Activated CD4-positive, alpha-beta T cell treated with anti-CD3 and anti-CD28 coated beads, Interleukin-2, amount 10 ng/mL, durations not matched to agents 24 days and 14 days (primary cell): ENCODE data around the gene IL1RAPL2. TPM values are rescaled to one million over a fixed set of nuclear protein-coding genes. Genes with fewer than 3 reads are reported as not detected.

ENCODE experiments used
- DNase-seq: peaks from one replicate; pipeline ENCODE4 v3.0.0; 2022
- H3K27ac Mint-ChIP-seq: one replicate; pipeline ENCODE4 v1.8.0; 2022; ENCODE audit warnings: mild to moderate bottlenecking, mixed read lengths
- H3K27me3 Mint-ChIP-seq: one replicate; pipeline ENCODE4 v1.8.0; 2022; ENCODE audit warnings: mixed read lengths
- H3K36me3 Mint-ChIP-seq: one replicate; pipeline ENCODE4 v1.8.0; 2022; ENCODE audit warnings: low read depth, mild to moderate bottlenecking, mixed read lengths
- H3K4me1 Mint-ChIP-seq: one replicate; pipeline ENCODE4 v1.8.0; 2021; ENCODE audit warnings: mixed read lengths
- H3K4me3 Mint-ChIP-seq: one replicate; pipeline ENCODE4 v1.8.0; 2022; ENCODE audit warnings: mild to moderate bottlenecking, moderate library complexity, mixed read lengths
- H3K9me3 Mint-ChIP-seq: one replicate; pipeline ENCODE4 v1.8.0; 2021; ENCODE audit warnings: mixed read lengths
- intact Hi-C: fragments of 100-400 bp; cut with micrococcal nuclease; formaldehyde crosslinking; loops from one replicate; pipeline ENCODE4 v1.15.1; 2023
- total RNA-seq: library from RNA; stranded (reverse); gene quantifications from 2 replicates; pipeline ENCODE4 v1.2.3, GENCODE V29; 2022

IL1RAPL2 gene
- total RNA-seq, 1 donor from 2014 or later: not detected

GRCh38 chrX:105483011-105483410, 917.0 kb downstream of the IL1RAPL2 start:
- Mint-ChIP-seq H3K36me3 (no peaks in the 10 kb centered on the region), H3K27ac (no peak overlapping the region), H3K4me3 (no peak overlapping the region), H3K27me3 (no peaks in the 10 kb centered on the region), H3K9me3 (peaks cover 4% of the 10 kb centered on the region), H3K4me1 (no peaks in the 10 kb centered on the region)
- DNase-seq: no peak
- intact Hi-C loops: no loop called here

GRCh38 chrX:105488716-105489115, 922.7 kb downstream of the IL1RAPL2 start:
- no peaks in the 10 kb centered on the region for H3K27me3 Mint-ChIP-seq
- no peaks in the 10 kb centered on the region for H3K4me1 Mint-ChIP-seq
- H3K4me3 Mint-ChIP-seq: no peak overlapping the region
- H3K9me3 Mint-ChIP-seq: no peaks in the 10 kb centered on the region
- no peak for DNase-seq
- intact Hi-C loops: no loop called here
- no peak overlapping the region for H3K27ac Mint-ChIP-seq
- H3K36me3 Mint-ChIP-seq: no peaks in the 10 kb centered on the region

- Mint-ChIP-seq H3K4me3 (no peak overlapping the region), H3K4me1 (no peaks in the 10 kb centered on the region), H3K27me3 (no peaks in the 10 kb centered on the region), H3K36me3 (no peaks in the 10 kb centered on the region), H3K9me3 (no peaks in the 10 kb centered on the region), H3K27ac (no peak overlapping the region)
- DNase-seq: no peak
- intact Hi-C loops: no loop called here
Observed at GRCh38 chrX:105495376-105495775, 929.4 kb downstream of the IL1RAPL2 start.

GRCh38 chrX:105502336-105502735, 936.3 kb downstream of the IL1RAPL2 start:
- H3K27me3 Mint-ChIP-seq: no peaks in the 10 kb centered on the region
- no peak for DNase-seq
- no peaks in the 10 kb centered on the region for H3K36me3 Mint-ChIP-seq
- no peak overlapping the region for H3K27ac Mint-ChIP-seq
- H3K9me3 Mint-ChIP-seq: no peaks in the 10 kb centered on the region
- intact Hi-C loops: no loop called here
- no peak overlapping the region for H3K4me3 Mint-ChIP-seq
- H3K4me1 Mint-ChIP-seq: no peaks in the 10 kb centered on the region

DNA sequence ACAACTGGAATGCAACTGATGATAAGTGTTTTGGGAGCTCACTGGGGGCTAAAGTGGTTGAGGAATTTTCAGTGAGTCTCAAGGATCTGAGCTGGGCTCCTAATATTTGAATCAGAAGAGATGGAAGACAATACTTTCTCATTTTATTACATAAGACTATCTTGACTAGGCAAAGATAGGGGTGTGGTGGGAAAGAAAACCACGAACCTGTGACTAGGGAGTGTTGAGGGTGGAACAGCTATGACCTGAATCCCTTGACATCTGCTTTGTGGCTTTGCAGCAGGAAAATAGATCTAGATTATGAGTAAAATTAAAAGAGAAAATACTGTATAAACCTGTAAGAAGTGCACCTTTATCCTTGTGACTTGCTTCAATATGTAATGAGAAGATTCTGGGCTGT, 949.6 kb downstream of the IL1RAPL2 start:
- H3K9me3 Mint-ChIP-seq: peaks cover 4% of the 10 kb centered on the region
- intact Hi-C loops: no loop called here
- no peak for DNase-seq
- no peaks in the 10 kb centered on the region for H3K36me3 Mint-ChIP-seq
- H3K4me1 Mint-ChIP-seq: no peaks in the 10 kb centered on the region
- H3K4me3 Mint-ChIP-seq: no peak overlapping the region
- H3K27ac Mint-ChIP-seq: no peak overlapping the region
- H3K27me3 Mint-ChIP-seq: no peaks in the 10 kb centered on the region

DNA sequence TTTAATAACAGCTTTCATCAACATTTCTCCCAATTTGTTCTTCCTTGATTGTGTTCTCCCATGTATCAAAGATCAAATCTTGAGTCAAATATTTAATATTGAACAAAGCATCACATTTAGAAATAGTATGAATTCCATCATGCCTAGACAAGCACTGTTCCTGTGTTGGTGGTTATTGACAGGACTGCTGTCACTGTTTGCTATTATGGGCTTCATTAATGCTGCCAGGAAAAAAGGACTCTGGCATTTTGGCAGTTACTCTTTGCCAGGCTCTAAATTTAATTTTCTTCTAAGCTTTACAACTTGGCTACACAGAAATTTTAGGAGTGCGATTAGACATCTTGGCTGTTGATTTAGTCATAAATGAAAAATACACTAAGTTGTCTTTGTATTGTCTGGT, 960.4 kb downstream of the IL1RAPL2 start:
- no peak for DNase-seq
- Mint-ChIP-seq H3K36me3 (no peaks in the 10 kb centered on the region), H3K4me1 (no peaks in the 10 kb centered on the region), H3K27ac (no peak overlapping the region), H3K9me3 (no peaks in the 10 kb centered on the region), H3K27me3 (no peaks in the 10 kb centered on the region), H3K4me3 (no peak overlapping the region)
- intact Hi-C loops: no loop called here

- intact Hi-C loops: no loop called here
- Mint-ChIP-seq H3K4me1 (no peaks in the 10 kb centered on the region), H3K27me3 (no peaks in the 10 kb centered on the region)
Observed at GRCh38 chrX:105527759-105528158, 961.8 kb downstream of the IL1RAPL2 start.

DNA sequence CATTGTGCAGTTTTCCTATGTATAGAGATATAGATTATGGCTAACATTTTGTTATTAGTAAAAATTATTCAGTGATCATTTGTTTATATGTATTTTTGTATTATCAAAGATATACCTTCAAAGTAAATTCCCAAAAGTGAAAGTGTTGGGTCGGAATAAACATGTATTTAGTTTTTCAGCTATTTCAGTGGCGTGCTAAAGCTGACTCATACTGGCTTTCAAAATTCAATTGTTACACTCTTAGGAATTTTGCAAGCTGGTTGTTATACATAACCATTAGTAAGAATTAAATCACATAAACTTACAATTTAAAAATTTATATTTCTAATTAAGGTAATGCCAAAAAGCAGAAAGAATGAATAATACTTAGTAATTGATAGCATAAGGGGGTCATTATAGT, 968.0 kb downstream of the IL1RAPL2 start:
- intact Hi-C loops: no loop called here
- DNase-seq: no peak
- H3K36me3 Mint-ChIP-seq: no peaks in the 10 kb centered on the region
- H3K4me1 Mint-ChIP-seq: no peaks in the 10 kb centered on the region
- no peaks in the 10 kb centered on the region for H3K27me3 Mint-ChIP-seq
- no peaks in the 10 kb centered on the region for H3K9me3 Mint-ChIP-seq
- no peak overlapping the region for H3K27ac Mint-ChIP-seq
- H3K4me3 Mint-ChIP-seq: no peak overlapping the region

More at GRCh38 chrX:105527759-105528158, 961.8 kb downstream of the IL1RAPL2 start:
- Mint-ChIP-seq H3K36me3 (no peaks in the 10 kb centered on the region), H3K9me3 (no peaks in the 10 kb centered on the region), H3K27ac (no peak overlapping the region), H3K4me3 (no peak overlapping the region)
- no peak for DNase-seq

GRCh38 chrX:105543283-105543682, 977.3 kb downstream of the IL1RAPL2 start:
- intact Hi-C loops: no loop called here
- no peak overlapping the region for H3K27ac Mint-ChIP-seq
- H3K9me3 Mint-ChIP-seq: no peaks in the 10 kb centered on the region
- DNase-seq: no peak
- H3K4me1 Mint-ChIP-seq: no peaks in the 10 kb centered on the region
- H3K4me3 Mint-ChIP-seq: no peak overlapping the region
- H3K36me3 Mint-ChIP-seq: no peaks in the 10 kb centered on the region
- H3K27me3 Mint-ChIP-seq: no peaks in the 10 kb centered on the region

DNA sequence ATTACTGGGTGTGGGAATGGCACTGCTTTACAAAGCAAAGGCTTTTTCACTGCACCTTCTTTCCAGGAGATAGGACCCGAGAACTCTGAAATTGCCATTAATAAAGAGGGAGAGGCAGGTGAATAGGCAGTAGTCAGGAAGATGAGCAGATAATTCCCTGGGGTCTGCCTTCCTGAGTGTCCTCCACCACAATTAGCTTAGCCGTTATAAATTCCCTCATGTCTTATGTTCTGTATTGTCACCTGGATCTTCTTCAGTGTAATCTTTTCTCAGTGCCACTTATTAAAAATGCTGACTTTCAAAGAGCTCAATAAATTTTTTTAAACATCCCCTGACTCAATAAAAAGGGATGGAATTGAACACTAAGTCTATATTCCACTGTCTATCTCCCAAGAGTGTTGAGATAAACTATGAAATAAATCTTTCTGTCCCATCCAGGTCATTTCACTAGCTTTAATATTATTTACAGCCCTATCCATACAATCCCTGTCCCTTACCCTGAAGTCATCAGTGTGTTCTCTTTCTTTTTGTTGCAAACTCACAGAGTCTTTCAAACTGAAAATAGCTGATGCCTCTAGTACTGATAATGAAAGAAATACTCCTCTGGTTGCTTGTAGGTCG, 984.2 kb downstream of the IL1RAPL2 start:
- H3K4me1 Mint-ChIP-seq: no peaks in the 10 kb centered on the region
- H3K9me3 Mint-ChIP-seq: no peaks in the 10 kb centered on the region
- H3K4me3 Mint-ChIP-seq: no peak overlapping the region
- H3K27me3 Mint-ChIP-seq: no peaks in the 10 kb centered on the region
- intact Hi-C loops: no loop called here
- no peak overlapping the region for H3K27ac Mint-ChIP-seq
- no peaks in the 10 kb centered on the region for H3K36me3 Mint-ChIP-seq
- DNase-seq: no peak

DNA sequence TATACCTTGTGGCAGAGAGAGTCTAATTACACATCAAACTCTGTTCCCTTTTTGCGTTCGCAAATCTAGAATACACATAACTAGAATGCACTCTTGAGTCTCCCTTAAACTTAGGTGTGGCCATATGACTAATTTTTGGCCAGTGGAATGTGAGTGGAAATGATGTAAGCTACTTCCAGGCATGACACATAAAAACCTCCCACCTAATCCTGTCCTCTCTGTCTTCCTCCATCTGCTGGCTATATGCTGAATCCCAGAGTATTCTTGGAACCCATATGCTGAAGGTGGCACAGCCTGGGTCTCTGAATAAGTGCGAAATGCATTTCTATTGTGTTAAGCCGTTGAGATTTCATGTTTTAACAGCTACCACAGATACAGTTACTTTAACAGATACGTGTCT, 986.4 kb downstream of the IL1RAPL2 start:
- Mint-ChIP-seq H3K4me1 (no peaks in the 10 kb centered on the region), H3K27me3 (no peaks in the 10 kb centered on the region), H3K36me3 (no peaks in the 10 kb centered on the region), H3K27ac (no peak overlapping the region), H3K4me3 (no peak overlapping the region), H3K9me3 (no peaks in the 10 kb centered on the region)
- DNase-seq: no peak
- intact Hi-C loops: no loop called here

- no peak for DNase-seq
- Mint-ChIP-seq H3K27me3 (no peaks in the 10 kb centered on the region), H3K4me1 (no peaks in the 10 kb centered on the region), H3K36me3 (no peaks in the 10 kb centered on the region), H3K9me3 (no peaks in the 10 kb centered on the region), H3K4me3 (no peak overlapping the region), H3K27ac (no peak overlapping the region)
- intact Hi-C loops: no loop called here
Observed at GRCh38 chrX:105553118-105553517, 987.1 kb downstream of the IL1RAPL2 start.

- DNase-seq: no peak
- intact Hi-C loops: no loop called here
- H3K27ac Mint-ChIP-seq: no peak overlapping the region
- no peaks in the 10 kb centered on the region for H3K4me1 Mint-ChIP-seq
- no peak overlapping the region for H3K4me3 Mint-ChIP-seq
- H3K36me3 Mint-ChIP-seq: no peaks in the 10 kb centered on the region
- no peaks in the 10 kb centered on the region for H3K9me3 Mint-ChIP-seq
- H3K27me3 Mint-ChIP-seq: no peaks in the 10 kb centered on the region
Observed at GRCh38 chrX:105564501-105564900, 998.5 kb downstream of the IL1RAPL2 start.

- no peaks in the 10 kb centered on the region for H3K27me3 Mint-ChIP-seq
- no peak overlapping the region for H3K27ac Mint-ChIP-seq
- H3K4me1 Mint-ChIP-seq: no peaks in the 10 kb centered on the region
- no peak for DNase-seq
- intact Hi-C loops: no loop called here
- no peak overlapping the region for H3K4me3 Mint-ChIP-seq
- H3K9me3 Mint-ChIP-seq: no peaks in the 10 kb centered on the region
- no peaks in the 10 kb centered on the region for H3K36me3 Mint-ChIP-seq
Observed at GRCh38 chrX:105565856-105566255, 999.9 kb downstream of the IL1RAPL2 start.

DNA sequence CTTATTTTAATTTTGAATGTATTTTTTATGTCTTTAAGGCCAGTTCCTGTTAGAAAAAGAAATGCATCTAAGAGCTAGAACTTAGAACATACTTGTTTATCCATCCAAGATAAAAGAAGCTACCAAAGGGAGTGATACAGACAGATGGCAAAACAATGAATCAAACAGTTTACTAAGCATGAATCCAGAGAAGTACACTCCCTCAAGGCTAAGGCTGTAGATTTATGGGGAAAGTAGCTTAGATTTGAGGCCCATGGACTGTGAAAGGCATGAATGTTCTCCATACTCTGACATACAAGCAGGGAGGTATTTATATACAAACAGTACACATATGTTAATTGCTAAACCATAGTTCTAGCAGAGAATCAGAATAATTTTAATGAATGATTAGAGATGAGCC, 1001.1 kb downstream of the IL1RAPL2 start:
- H3K27ac Mint-ChIP-seq: no peak overlapping the region
- no peaks in the 10 kb centered on the region for H3K27me3 Mint-ChIP-seq
- intact Hi-C loops: no loop called here
- no peaks in the 10 kb centered on the region for H3K9me3 Mint-ChIP-seq
- H3K4me3 Mint-ChIP-seq: no peak overlapping the region
- H3K4me1 Mint-ChIP-seq: no peaks in the 10 kb centered on the region
- no peaks in the 10 kb centered on the region for H3K36me3 Mint-ChIP-seq
- DNase-seq: no peak
